SK-N-SH (cell line): ENCODE results near the gene GABRG3. TPM values are rescaled to one million over a fixed set of nuclear protein-coding genes. Genes with fewer than 3 reads are reported as not detected.

Source experiments
- CTCF ChIA-PET: fragments of 300-600, 350-600 bp; formaldehyde crosslinking; extraction: SDS; loops from one replicate; lab custom pipeline; 2021; lab: Yijun Ruan, JAX
- POLR2A ChIA-PET: fragments of 350-600 bp; sonication (Branson Sonifier 250); formaldehyde crosslinking; extraction: SDS; loops from one replicate; lab custom pipeline; 2020; ENCODE audit warnings: antibody characterized with exemption, inconsistent platforms; lab: Yijun Ruan, JAX
- DNase-seq: peaks from one replicate; pipeline ENCODE4 v3.0.0; 2012
- H2AFZ ChIP-seq: fragments of 200-600 bp; sonication (generic); 2 replicates; pipeline ENCODE4 v1.8.1; 2016; ENCODE audit warnings: antibody characterized with exemption, mild to moderate bottlenecking, low read depth
- H3F3A ChIP-seq: fragments of 200-600 bp; sonication (generic); replicated peaks from 2 replicates; pipeline ENCODE3; 2016; ENCODE audit warnings: antibody characterized with exemption, mild to moderate bottlenecking; ENCODE audit not compliant: insufficient read depth
- H3K27ac ChIP-seq, 2 experiments: fragments of 200-500 bp in 1 of 2; fragments of 200-600 bp in 1 of 2; sonication (Bioruptor generic) in 1 of 2; sonication (generic), shearing (Covaris generic) in 1 of 2; 2 replicates each; pipeline versions ENCODE4 v1.5.1 to v1.6.1; 2014 to 2016; ENCODE audit warnings: low read depth in 2 of 2, inconsistent platforms in 1 of 2, low read length in 1 of 2, mild to moderate bottlenecking in 1 of 2, mixed read lengths in 1 of 2
- H3K27me3 ChIP-seq: fragments of 200-600 bp; sonication (generic), shearing (Covaris generic); 2 replicates; pipeline ENCODE4 v1.6.1; 2016; ENCODE audit warnings: mixed run types; ENCODE audit not compliant: insufficient read depth
- H3K36me3 ChIP-seq, 2 experiments: fragments of 200-500 bp in 1 of 2; fragments of 200-600 bp in 1 of 2; sonication (Bioruptor generic) in 1 of 2; sonication (generic) in 1 of 2; replicated peaks in 1 of 2; 2 replicates each; pipeline versions ENCODE3 to v1.5.1; 2014 to 2016; ENCODE audit warnings: low read length in 1 of 2, mild to moderate bottlenecking in 1 of 2; ENCODE audit not compliant: insufficient read depth in 2 of 2, control insufficient read depth in 1 of 2
- H3K4me1 ChIP-seq, 2 experiments: fragments of 200-500 bp in 1 of 2; fragments of 200-600 bp in 1 of 2; sonication (Bioruptor generic) in 1 of 2; sonication (generic), shearing (Covaris generic) in 1 of 2; 2 replicates each; pipeline versions ENCODE4 v1.5.1 to v1.6.1; 2014 to 2016; ENCODE audit warnings: low read depth in 1 of 2, low read length in 1 of 2, mixed run types in 1 of 2; ENCODE audit not compliant: insufficient read depth in 2 of 2, control insufficient read depth in 1 of 2
- H3K4me2 ChIP-seq: fragments of 200-600 bp; sonication (generic), shearing (Covaris generic); 2 replicates; pipeline ENCODE4 v1.6.1; 2017; ENCODE audit warnings: mixed run types
- H3K4me3 ChIP-seq, 2 experiments: fragments of 200-500 bp in 1 of 2; fragments of 200-600 bp in 1 of 2; sonication (Bioruptor generic) in 1 of 2; sonication (generic), shearing (Covaris generic) in 1 of 2; 2 replicates each; pipeline versions ENCODE4 v1.5.1 to v1.8.1; 2014 to 2016; ENCODE audit warnings: low read depth in 2 of 2, inconsistent platforms in 1 of 2, low read length in 1 of 2, mild to moderate bottlenecking in 1 of 2, mixed read lengths in 1 of 2, moderate library complexity in 1 of 2
- H3K79me2 ChIP-seq: fragments of 200-600 bp; sonication (generic); 2 replicates; pipeline ENCODE4 v1.8.1; 2017; ENCODE audit warnings: mild to moderate bottlenecking; ENCODE audit not compliant: insufficient read depth
- H3K9ac ChIP-seq: fragments of 200-600 bp; sonication (generic); 2 replicates; pipeline ENCODE4 v1.6.1; 2017; ENCODE audit warnings: mixed run types
- H3K9me2 ChIP-seq: fragments of 200-600 bp; sonication (generic); 2 replicates; pipeline ENCODE4 v1.6.1; 2017; ENCODE audit warnings: mixed run types
- H3K9me3 ChIP-seq: fragments of 200-600 bp; sonication (generic); 2 replicates; pipeline ENCODE4 v1.6.1; 2017; ENCODE audit warnings: mixed run types, mild to moderate bottlenecking, moderate library complexity
- H4K20me1 ChIP-seq: fragments of 200-600 bp; sonication (generic); 2 replicates; pipeline ENCODE4 v1.6.1; 2017; ENCODE audit warnings: mild to moderate bottlenecking, mixed run types; ENCODE audit not compliant: insufficient read depth
- CHD2 ChIP-seq: fragments of 150-350 bp; IDR thresholded peaks from 2 replicates; pipeline ENCODE4 v1.6.1; 2018; ENCODE audit warnings: low read length; ENCODE audit not compliant: partially characterized antibody
- EP300 ChIP-seq, 2 experiments: IDR thresholded peaks; 2 replicates each; pipeline versions ENCODE4 v1.4.0 to v1.6.1; 2012; ENCODE audit warnings: borderline replicate concordance in 1 of 2, low read depth in 1 of 2, low read length in 1 of 2
- EZH2phosphoT487 ChIP-seq: fragments of 200-600 bp; sonication (generic); IDR thresholded peaks from 2 replicates; pipeline ENCODE4 v1.6.1; 2017; ENCODE audit warnings: low read depth, mixed run types, mild to moderate bottlenecking, antibody characterized with exemption, moderate library complexity, borderline replicate concordance
- FOSL2 ChIP-seq: IDR thresholded peaks from 2 replicates; pipeline ENCODE4 v1.4.0; 2012; ENCODE audit warnings: low read depth, mild to moderate bottlenecking, moderate library complexity, borderline replicate concordance
- FOXJ3 ChIP-seq: sonication (generic); formaldehyde crosslinking; IDR thresholded peaks from 2 replicates; pipeline ENCODE4 v1.5.1; 2020; ENCODE audit warnings: mild to moderate bottlenecking, missing genetic modification reagents
- FOXM1 ChIP-seq: IDR thresholded peaks from 2 replicates; pipeline ENCODE4 v1.4.0; 2012; ENCODE audit warnings: low read depth, mild to moderate bottlenecking
- GABPA ChIP-seq: IDR thresholded peaks from 2 replicates; pipeline ENCODE4 v1.4.0; 2012; ENCODE audit warnings: low read depth, mild to moderate bottlenecking
- MEF2A ChIP-seq: IDR thresholded peaks from 2 replicates; pipeline ENCODE4 v1.4.0; 2012; ENCODE audit warnings: low read depth, borderline replicate concordance
- MXI1 ChIP-seq: IDR thresholded peaks from 2 replicates; pipeline ENCODE4 v1.6.1; 2012; ENCODE audit warnings: mild to moderate bottlenecking, low read depth, low read length, improper control_type of control experiment
- NRF1 ChIP-seq: IDR thresholded peaks from 2 replicates; pipeline ENCODE4 v1.6.1; 2012; ENCODE audit warnings: low read depth, mild to moderate bottlenecking, low read length
- POLR2AphosphoS5 ChIP-seq: IDR thresholded peaks from 2 replicates; pipeline ENCODE4 v1.6.1; 2012; ENCODE audit warnings: low read depth, low read length
- RCOR1 ChIP-seq: fragments of 150-350 bp; IDR thresholded peaks from 2 replicates; pipeline ENCODE4 v1.6.1; 2017; ENCODE audit warnings: antibody characterized with exemption, low read length
- RXRA ChIP-seq: IDR thresholded peaks from 2 replicates; pipeline ENCODE4 v1.4.0; 2012; ENCODE audit warnings: low read depth, mild to moderate bottlenecking, borderline replicate concordance
- SIN3A ChIP-seq: IDR thresholded peaks from 2 replicates; pipeline ENCODE4 v1.6.1; 2012; ENCODE audit warnings: low read depth, mild to moderate bottlenecking, low read length, moderate library complexity, borderline replicate concordance
- YY1 ChIP-seq: IDR thresholded peaks from 2 replicates; pipeline ENCODE4 v1.4.0; 2012; ENCODE audit warnings: low read depth, mild to moderate bottlenecking
- WGBS: methylation state at CpG from one replicate; pipeline ENCODE4 v1.1.6; 2017; ENCODE audit warnings: low lambda C conversion rate; 5-methylcytosine and 5-hydroxymethylcytosine counted together
- polyA plus RNA-seq, 3 experiments: library from polyadenylated mRNA; depleted of rRNA; stranded (reverse); fragments of >200 nt; gene quantifications; 2 replicates each; pipeline ENCODE4 v1.2.3, GENCODE V29; 2012
- TF ChIP-seq, protein P1 (sequence below): IDR thresholded peaks from 2 replicates; pipeline ENCODE4; 2012
- TF ChIP-seq, protein P2 (sequence below): fragments of 150-350 bp; IDR thresholded peaks from 2 replicates; pipeline ENCODE4 v1.6.1; 2017; ENCODE audit warnings: antibody characterized with exemption, low read length, low read depth, borderline replicate concordance
- TF ChIP-seq, protein P3 (sequence below): IDR thresholded peaks from 2 replicates; pipeline ENCODE4 v1.6.1; 2012; ENCODE audit warnings: mild to moderate bottlenecking, low read depth, low read length, moderate library complexity

Gene GABRG3
- polyA plus RNA-seq, 1 of the 3 experiments (the other 2 are of a cell fraction), result not detected

DNA sequence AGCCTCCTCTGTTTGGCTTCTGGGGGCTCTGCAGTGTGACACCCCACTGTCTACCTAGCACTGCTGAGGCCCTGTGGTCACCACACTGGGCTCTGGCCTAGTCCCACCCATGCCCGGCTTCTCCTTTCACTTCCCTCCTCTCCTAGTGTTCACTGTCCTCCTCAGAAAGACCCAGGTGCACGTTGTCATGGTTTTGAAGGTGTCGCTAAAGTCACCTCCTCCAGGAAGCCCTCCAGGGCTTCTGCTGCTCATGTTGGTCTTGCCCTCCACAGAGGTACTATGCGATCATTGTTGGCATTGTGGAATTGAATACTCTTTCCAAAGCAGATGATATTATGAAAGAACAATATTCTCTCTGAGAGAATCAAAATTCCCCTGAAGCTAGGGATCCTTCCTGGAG, 163.5 kb downstream of the GABRG3 start (continued):
- TF ChIP-seq SIN3A, result no peak
- TF ChIP-seq MEF2A, result no peak
- no peak for TF ChIP-seq EZH2phosphoT487
- no peak for TF ChIP-seq MXI1
- TF ChIP-seq, protein P1, sequence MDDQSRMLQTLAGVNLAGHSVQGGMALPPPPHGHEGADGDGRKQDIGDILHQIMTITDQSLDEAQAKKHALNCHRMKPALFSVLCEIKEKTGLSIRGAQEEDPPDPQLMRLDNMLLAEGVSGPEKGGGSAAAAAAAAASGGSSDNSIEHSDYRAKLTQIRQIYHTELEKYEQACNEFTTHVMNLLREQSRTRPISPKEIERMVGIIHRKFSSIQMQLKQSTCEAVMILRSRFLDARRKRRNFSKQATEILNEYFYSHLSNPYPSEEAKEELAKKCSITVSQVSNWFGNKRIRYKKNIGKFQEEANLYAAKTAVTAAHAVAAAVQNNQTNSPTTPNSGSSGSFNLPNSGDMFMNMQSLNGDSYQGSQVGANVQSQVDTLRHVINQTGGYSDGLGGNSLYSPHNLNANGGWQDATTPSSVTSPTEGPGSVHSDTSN, result no peak
- no peak for TF ChIP-seq CHD2
- TF ChIP-seq FOXJ3 (CRISPR knock-in tag), result no peak
- TF ChIP-seq GABPA, result no peak
- TF ChIP-seq EP300 (IDR thresholded peaks at IDR 0.05; ENCODE audit: borderline replicate concordance in 1 of 2, low read depth in 1 of 2, low read length in 1 of 2), result no peak
- TF ChIP-seq POLR2AphosphoS5, result no peak
- TF ChIP-seq FOXM1, result no peak

DNA sequence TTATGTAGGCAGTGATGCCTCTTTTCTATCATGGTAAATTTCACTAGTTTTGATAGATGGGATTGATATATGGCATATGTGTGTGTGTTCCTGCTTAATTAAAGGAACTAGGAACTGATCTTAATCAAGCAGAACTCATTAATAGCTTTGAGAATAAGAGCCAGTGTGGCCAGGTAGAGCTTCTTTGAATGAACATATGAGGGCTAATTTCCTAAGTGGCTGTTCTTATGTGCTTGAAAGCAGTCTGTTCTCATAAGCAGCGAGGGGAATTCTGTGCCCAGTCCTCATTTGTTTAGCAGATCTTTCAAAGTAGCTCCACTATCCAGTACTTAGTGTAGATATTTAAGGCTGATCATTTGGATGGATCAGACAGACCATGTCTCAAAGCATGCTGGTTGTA, 164.2 kb downstream of the GABRG3 start:
- 38% methylated on average over 1 of the region's 1 CpG for WGBS
- no peaks in the 10 kb centered on the region for H3K79me2 ChIP-seq
- H3F3A ChIP-seq, result no peaks in the 10 kb centered on the region
- peaks cover 0 to 4% of the 10 kb centered on the region in 2 experiments; a peak in 2 of 4 replicates for H3K4me1 ChIP-seq
- no peak for DNase-seq
- no peaks in the 10 kb centered on the region for H4K20me1 ChIP-seq
- H3K4me2 ChIP-seq, result no peak overlapping the region
- H2AFZ ChIP-seq, result no peak overlapping the region
- ChIA-PET CTCF (interaction anchor here (0.7 to 2.0 kb wide), 7 partner anchors 10 to 244 kb away, joined by 3 to 6 read pairs (median 3); no protein-coding TSS in a partner anchor), POLR2A (no interaction called here)
- no peaks in the 10 kb centered on the region for H3K9me2 ChIP-seq
- H3K36me3 ChIP-seq, result no peaks in the 10 kb centered on the region
- H3K9ac ChIP-seq, result no peak overlapping the region
- H3K27me3 ChIP-seq, result no peaks in the 10 kb centered on the region
- TF ChIP-seq FOXJ3 (CRISPR knock-in tag) (no peak), FOXM1 (no peak), RCOR1 (no peak), FOSL2 (no peak), EP300 (IDR thresholded peaks at IDR 0.05; ENCODE audit: borderline replicate concordance in 1 of 2, low read depth in 1 of 2, low read length in 1 of 2) (no peak), RXRA (no peak), POLR2AphosphoS5 (no peak), SIN3A (no peak), YY1 (no peak), NRF1 (no peak)
- TF ChIP-seq, protein P2, sequence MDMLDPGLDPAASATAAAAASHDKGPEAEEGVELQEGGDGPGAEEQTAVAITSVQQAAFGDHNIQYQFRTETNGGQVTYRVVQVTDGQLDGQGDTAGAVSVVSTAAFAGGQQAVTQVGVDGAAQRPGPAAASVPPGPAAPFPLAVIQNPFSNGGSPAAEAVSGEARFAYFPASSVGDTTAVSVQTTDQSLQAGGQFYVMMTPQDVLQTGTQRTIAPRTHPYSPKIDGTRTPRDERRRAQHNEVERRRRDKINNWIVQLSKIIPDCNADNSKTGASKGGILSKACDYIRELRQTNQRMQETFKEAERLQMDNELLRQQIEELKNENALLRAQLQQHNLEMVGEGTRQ, result no peak
- TF ChIP-seq, protein P3, sequence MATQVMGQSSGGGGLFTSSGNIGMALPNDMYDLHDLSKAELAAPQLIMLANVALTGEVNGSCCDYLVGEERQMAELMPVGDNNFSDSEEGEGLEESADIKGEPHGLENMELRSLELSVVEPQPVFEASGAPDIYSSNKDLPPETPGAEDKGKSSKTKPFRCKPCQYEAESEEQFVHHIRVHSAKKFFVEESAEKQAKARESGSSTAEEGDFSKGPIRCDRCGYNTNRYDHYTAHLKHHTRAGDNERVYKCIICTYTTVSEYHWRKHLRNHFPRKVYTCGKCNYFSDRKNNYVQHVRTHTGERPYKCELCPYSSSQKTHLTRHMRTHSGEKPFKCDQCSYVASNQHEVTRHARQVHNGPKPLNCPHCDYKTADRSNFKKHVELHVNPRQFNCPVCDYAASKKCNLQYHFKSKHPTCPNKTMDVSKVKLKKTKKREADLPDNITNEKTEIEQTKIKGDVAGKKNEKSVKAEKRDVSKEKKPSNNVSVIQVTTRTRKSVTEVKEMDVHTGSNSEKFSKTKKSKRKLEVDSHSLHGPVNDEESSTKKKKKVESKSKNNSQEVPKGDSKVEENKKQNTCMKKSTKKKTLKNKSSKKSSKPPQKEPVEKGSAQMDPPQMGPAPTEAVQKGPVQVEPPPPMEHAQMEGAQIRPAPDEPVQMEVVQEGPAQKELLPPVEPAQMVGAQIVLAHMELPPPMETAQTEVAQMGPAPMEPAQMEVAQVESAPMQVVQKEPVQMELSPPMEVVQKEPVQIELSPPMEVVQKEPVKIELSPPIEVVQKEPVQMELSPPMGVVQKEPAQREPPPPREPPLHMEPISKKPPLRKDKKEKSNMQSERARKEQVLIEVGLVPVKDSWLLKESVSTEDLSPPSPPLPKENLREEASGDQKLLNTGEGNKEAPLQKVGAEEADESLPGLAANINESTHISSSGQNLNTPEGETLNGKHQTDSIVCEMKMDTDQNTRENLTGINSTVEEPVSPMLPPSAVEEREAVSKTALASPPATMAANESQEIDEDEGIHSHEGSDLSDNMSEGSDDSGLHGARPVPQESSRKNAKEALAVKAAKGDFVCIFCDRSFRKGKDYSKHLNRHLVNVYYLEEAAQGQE, result no peak
- no peaks in the 10 kb centered on the region for H3K9me3 ChIP-seq
- no peak overlapping the region for H3K4me3 ChIP-seq
- H3K27ac ChIP-seq, result no peak overlapping the region
